ENCODE measurements around the gene STOML1. TPM values are rescaled to one million over a fixed set of nuclear protein-coding genes. Genes with fewer than 3 reads are reported as not detected.

The STOML1 gene, protein sequence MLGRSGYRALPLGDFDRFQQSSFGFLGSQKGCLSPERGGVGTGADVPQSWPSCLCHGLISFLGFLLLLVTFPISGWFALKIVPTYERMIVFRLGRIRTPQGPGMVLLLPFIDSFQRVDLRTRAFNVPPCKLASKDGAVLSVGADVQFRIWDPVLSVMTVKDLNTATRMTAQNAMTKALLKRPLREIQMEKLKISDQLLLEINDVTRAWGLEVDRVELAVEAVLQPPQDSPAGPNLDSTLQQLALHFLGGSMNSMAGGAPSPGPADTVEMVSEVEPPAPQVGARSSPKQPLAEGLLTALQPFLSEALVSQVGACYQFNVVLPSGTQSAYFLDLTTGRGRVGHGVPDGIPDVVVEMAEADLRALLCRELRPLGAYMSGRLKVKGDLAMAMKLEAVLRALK
- total RNA-seq (2014; rRNA removed; shearing (Covaris generic)), result 4.3 and 6.3 TPM in 2 replicates
- 9.4 and 10.7 TPM in 2 replicates for polyA plus RNA-seq (2014; cell fraction: nucleus; rRNA removed)

DNA sequence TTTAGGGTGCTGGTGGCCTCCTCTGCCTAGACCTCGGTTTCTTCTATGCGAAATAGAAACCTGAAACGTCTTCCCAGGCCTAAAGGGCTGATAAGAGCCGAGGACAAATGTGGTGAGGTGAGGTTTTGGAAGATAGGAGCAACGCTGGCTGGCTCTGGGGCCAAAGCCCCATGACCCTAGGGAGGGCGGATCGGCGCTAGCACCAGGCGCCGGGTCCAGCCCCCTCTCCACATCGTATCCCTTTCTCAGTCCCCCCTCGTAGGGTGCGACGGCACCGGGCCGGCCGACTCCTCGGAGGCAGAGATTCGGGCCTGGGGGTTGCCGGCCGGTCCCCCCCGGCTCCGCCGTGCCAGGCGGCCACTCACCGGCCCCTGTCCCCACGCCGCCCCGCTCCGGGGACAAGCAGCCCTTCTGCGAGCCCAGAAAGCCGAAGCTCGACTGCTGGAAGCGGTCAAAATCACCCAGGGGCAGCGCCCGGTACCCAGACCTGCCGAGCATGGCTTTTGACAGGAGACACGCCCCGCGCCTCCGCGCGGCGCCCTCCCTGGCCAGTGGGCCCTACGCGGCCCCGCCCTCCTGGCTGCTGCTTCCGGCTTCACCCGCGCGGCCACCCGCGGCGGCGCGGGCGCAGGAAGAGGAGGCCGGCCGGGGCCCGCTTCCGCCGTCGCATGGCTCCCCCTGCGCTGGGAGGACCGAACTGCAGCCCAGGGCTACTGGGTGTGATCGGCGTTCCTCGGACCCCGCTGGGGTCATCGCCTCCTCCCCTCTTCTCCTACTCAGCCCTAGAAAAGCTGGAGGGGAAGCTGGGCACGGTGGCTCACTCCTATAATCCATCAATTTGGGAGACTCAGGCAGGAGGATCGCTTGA, at the start of gene STOML1:
Gene STOML1, minus strand, starts transcription at position 570 of the 868 bp plus-strand sequence. Its CDS starts 72 bp downstream, at position 498.
- peak; percentile 85 for DNase-seq (ENCODE audit: extremely low read depth, low read depth)

DNA sequence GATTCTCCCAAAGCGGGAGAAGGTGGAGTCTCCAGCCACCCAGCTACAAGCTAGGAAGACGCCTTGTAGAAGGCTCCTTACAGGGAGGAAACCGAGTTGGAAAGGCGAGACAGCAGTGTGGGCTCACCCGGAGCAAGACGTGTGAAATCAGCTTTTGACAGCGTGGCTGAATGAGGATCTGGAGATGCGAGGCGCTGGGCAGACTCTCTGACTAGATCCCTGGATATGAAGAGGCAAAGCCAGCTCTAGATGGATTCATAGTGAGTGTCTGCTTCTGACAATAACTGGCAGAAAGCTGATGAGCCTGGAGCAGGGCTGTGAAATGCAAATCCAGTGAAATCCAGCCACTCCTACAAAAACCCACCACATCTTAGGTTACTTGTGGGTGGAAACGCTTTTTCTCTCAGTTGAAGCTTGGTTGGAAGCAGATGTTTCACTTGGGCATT, 49.2 kb upstream of the STOML1 start:
- no peak for DNase-seq (ENCODE audit: extremely low read depth, low read depth)

- no peak for DNase-seq (ENCODE audit: extremely low read depth, low read depth)
Measured at GRCh38 chr15:74040109-74040850, 48.2 kb upstream of the STOML1 start.

- no peak for DNase-seq (ENCODE audit: extremely low read depth, low read depth)
Measured at GRCh38 chr15:74039656-74040010, 47.5 kb upstream of the STOML1 start.

- DNase-seq (ENCODE audit: extremely low read depth, low read depth), result no peak
Measured at GRCh38 chr15:74038707-74039655, 46.9 kb upstream of the STOML1 start.

- DNase-seq (ENCODE audit: extremely low read depth, low read depth), result no peak
Measured at GRCh38 chr15:74037171-74038117, 45.3 kb upstream of the STOML1 start.

DNA sequence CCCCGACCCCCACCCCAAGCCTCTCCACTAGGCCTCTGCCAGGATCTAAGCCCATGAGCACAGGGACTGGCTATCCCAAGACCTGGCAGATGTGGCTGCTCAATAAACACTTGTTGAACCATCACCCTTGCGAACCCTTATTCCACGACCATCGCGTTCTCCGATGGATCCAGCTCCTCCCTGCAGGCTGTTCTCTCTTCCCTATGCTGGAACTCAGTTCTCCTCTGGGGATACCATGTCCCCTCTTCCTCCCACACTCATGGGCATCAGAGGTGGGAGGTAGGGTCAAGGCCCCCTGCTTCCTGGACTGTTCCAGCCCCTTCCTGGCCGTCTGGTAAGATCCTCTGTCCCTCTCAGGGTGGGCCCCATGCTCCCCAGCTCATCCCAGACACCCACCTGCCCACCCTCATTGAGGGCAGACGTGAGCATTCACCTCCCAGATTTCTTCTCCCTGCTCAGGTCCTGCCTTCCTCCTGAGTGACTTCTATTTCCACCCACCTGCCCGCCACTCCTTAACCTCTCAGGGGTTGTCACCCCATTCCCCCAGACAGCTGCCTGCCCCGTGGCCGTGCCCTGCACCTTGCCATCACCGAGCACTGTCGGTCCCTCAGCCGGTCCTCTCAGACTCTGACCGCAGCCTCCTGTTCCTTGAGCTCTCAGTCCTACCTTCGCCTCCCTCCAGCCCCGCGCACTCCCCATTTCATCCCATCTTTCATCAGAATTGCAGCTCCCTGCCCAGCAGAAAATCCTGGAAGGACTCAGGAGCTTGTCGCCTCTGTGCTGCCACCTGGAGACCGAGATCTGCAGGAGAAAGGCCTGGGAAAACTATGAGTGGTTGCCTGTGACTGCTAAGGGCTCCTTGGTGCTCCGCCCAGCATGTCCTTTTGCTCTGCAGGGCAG, 44.4 kb upstream of the STOML1 start:
- peak; percentile 48 for DNase-seq (ENCODE audit: extremely low read depth, low read depth)

DNA sequence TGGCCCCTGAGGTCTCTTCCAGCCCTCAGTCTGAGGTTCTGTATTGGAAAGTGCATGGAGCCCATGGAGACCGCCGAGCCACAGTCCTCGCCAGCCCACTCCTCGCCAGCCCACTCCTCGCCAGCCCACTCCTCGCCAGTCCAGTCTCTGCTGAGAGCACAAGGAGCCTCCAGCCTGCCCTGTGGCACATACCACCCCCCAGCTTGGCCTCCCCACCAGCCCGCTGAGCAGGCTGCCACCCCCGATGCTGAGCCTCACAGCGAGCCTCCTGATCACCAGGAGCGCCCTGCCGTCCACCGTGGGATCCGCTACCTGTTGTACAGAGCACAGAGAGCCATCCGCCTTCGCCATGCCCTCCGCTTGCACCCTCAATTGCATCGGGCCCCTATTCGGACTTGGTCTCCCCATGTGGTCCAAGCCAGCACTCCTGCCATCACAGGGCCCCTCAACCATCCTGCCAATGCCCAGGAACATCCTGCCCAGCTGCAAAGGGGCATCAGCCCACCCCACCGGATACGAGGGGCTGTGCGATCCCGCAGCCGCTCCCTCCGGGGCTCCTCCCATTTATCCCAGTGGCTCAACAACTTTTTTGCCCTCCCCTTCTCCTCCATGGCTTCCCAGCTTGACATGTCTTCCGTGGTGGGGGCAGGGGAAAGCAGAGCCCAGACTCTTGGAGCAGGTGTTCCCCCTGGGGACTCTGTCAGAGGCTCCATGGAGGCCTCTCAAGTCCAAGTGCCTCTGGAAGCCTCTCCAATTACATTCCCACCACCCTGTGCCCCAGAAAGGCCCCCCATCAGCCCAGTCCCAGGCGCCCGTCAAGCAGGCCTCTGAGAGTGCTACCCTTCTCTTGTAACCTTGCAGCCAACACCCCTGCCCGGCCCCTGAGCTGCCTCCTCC, 43.3 kb upstream of the STOML1 start:
- DNase-seq (ENCODE audit: extremely low read depth, low read depth), result no peak

DNA sequence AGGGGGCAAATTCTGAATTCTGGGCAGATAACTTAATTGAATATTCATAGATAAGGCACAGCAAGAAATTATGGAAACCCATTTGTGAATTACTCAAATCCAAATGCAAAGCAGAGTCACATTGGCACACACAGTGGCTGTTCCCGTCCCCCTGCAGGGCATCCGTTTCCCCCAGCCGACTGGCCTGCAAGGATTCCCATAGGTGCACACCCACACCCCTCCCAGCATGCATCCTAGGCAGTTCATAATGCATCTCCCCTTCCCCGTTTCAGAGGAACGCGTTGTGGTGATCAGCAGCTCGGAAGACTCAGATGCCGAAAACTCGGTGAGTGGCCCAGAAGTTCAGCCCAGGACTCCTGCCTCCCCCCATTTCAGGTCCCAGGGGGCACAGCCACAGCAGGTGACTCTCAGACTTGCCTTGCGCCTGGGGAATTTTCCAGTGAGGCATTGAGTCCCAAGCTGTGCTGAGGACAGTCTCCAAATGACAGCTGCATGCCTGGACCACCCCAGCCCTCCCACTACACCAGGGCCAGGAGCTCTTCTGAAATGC, 42.2 kb upstream of the STOML1 start:
- DNase-seq (ENCODE audit: extremely low read depth, low read depth), result no peak

DNA sequence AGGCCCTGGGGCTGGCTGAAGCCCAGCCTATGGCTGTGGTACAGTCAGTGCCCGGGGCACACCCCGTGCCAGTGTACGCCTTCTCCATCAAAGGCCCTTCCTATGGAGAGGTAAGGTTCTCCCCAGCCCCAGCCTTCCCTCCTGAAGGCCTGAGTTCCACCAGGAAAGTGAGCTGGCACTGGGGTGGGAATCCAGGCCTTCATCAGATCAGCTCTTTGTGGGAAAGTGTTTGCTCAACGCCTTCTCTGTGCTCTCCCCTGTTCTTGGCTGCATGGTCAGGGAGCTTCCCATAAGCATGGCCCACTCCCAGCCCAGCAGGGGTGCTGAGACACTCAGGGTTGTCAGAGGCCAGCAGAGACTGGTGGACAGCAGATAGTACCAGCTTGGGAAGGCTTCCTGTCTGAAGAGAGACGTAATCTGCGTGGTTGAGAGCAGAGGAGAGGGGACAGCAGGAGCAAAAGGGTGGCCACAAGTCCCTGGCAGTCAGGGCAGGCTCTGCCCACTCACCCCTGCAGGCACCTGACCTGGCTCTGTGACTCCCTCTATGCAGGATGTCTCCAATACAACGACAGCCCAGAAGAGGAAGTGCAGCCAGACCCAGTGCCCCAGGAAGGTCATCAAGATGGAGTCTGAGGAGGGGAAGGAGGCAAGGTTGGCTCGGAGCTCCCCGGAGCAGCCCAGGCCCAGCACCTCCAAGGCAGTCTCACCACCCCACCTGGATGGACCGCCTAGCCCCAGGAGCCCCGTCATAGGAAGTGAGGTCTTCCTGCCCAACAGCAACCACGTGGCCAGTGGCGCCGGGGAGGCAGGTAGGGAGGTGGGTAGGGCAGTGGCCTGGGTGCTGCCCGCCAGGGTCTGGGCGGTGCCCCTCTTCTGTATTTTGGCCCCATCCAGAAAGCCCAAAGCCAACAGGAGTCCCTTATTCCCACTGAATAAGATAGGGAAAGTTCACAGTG, 40.8 kb upstream of the STOML1 start:
- no peak for DNase-seq (ENCODE audit: extremely low read depth, low read depth)

- no peak for DNase-seq (ENCODE audit: extremely low read depth, low read depth)
Measured at GRCh38 chr15:74032046-74032445, 40.0 kb upstream of the STOML1 start.

DNA sequence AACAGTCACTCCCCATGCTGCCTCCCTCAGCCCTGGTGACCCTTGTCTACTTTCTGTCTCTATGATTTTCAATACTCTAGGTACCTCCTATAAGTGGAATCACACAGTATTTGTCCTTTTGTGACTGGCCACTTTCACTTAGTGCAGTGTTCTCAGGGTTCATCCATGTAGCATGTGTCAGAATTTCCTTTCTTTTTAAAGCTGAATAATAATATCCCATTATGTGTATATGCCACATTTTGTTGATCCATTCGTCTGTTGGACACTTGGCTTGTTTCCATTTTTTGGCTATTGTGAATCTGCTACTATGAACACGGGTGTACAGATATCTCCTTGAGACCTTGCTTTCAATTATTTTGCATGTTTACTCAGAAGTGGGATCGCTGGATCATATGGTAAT, 36.6 kb upstream of the STOML1 start:
- no peak for DNase-seq (ENCODE audit: extremely low read depth, low read depth)

DNA sequence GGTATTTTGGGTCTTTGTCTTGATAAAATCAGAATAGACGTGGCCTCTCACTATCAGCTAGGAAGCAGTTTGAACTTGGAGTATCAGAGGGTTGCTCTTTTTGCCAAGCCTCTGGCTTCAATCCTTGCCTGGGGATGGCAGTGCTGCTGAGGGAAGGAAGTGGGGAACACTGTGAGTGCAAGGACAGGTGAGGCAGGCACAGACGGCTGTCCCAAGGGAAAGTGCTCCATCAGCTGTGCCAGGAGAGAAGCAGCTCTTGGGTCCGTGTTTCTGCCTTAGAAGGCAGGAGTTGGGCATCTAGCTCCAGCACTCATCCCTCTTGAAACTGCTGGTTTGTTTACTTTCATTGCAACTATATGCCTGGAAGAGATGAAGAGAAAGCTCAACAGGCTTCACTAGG, 35.6 kb upstream of the STOML1 start:
- DNase-seq (ENCODE audit: extremely low read depth, low read depth), result no peak

DNA sequence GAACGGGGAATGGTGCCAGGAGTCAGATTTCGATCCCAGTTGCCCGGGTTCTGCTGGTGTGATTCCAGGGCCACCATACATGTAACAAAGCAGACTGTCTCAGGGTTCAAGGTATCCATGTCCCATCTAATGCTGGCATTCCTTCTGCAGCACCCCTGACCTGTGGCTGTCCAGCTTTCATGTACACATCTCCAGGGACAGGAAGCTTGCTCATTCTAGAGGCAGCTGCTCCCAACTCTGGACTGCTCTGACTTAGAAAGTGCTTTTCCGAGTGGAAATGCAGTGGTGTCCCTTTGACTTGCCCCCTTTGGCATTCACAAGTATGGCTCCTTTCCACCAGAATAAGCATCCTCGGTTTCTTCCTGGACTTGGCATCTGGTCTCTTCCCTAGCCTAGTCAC, 33.3 kb upstream of the STOML1 start:
- DNase-seq (ENCODE audit: extremely low read depth, low read depth), result no peak

DNA sequence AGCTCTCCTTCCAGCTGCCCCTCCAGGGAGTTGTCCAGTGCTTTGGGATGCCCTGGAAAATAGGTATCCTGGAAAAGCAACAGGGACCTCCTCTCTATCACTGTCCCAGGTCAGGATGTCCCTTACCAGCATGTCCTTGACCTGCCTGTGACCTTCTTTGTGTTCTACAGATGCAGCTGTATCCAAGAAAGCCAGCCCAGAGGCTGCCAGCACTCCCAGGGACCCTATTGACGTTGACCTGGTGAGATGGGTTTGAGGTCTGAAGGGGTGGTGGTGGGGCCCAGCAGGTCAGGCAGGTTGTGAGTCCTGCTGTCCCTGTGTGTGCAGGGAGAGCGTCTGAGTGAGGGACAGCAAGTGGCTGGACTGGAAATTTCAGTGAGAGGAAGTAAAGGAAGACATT, 32.6 kb upstream of the STOML1 start:
- DNase-seq (ENCODE audit: extremely low read depth, low read depth), result no peak
